Measurements from ENCODE around the gene TAF5.

DNA sequence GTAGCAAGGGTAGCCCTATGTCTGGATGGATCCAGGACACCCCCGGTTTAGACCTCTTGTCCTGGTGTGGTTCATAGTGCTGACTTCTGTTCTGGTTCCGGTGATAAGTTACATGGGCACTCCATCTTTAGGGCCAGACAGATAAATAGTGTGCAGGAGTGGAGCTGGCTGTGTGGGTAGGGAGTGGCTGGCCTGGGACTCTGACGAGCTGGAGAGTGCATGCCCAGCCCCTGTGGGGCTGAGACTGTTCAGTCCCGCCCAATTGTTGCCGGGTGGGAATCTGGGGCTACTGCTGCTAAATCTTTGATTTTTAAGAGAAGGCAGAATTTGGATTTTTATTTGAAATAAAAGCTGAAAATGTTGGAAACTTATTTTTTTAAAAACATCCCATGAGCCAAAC, 56.0 kb downstream of the TAF5 start:
- TF ChIP-seq, protein P1, sequence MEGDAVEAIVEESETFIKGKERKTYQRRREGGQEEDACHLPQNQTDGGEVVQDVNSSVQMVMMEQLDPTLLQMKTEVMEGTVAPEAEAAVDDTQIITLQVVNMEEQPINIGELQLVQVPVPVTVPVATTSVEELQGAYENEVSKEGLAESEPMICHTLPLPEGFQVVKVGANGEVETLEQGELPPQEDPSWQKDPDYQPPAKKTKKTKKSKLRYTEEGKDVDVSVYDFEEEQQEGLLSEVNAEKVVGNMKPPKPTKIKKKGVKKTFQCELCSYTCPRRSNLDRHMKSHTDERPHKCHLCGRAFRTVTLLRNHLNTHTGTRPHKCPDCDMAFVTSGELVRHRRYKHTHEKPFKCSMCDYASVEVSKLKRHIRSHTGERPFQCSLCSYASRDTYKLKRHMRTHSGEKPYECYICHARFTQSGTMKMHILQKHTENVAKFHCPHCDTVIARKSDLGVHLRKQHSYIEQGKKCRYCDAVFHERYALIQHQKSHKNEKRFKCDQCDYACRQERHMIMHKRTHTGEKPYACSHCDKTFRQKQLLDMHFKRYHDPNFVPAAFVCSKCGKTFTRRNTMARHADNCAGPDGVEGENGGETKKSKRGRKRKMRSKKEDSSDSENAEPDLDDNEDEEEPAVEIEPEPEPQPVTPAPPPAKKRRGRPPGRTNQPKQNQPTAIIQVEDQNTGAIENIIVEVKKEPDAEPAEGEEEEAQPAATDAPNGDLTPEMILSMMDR (IDR thresholded peaks at IDR 0.05), result no peak
- TF ChIP-seq EP300 (IDR thresholded peaks at IDR 0.05), result no peak
